ENCODE measurements around the gene KL.

DNA sequence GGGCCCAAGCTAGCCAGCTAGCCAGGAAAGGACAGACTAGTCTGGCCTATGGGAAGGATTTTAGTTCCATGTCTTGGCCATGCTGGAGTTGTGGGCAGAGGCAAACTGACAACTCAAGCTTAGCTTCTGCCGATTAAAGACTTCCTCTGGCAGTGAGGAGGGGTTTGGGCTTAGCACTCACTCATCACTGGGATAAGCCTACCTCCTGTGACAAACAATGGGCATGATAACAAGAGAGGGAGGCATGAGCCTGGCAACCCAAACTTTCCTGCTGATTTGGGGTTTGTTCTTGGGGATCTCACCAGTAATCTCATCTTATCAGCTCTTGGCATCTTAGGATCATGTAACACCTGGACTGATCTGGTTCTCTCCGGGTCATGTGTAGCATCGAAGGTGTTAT is 83.6 kb downstream of the KL start:
- TF ChIP-seq TAF1 (IDR thresholded peaks at IDR 0.05; ENCODE audit: borderline replicate concordance, insufficient read depth, low read length), result no peak
- no peak for TF ChIP-seq POLR2AphosphoS5 (IDR thresholded peaks at IDR 0.05; ENCODE audit: low read depth, low read length)
- TF ChIP-seq, protein P1, sequence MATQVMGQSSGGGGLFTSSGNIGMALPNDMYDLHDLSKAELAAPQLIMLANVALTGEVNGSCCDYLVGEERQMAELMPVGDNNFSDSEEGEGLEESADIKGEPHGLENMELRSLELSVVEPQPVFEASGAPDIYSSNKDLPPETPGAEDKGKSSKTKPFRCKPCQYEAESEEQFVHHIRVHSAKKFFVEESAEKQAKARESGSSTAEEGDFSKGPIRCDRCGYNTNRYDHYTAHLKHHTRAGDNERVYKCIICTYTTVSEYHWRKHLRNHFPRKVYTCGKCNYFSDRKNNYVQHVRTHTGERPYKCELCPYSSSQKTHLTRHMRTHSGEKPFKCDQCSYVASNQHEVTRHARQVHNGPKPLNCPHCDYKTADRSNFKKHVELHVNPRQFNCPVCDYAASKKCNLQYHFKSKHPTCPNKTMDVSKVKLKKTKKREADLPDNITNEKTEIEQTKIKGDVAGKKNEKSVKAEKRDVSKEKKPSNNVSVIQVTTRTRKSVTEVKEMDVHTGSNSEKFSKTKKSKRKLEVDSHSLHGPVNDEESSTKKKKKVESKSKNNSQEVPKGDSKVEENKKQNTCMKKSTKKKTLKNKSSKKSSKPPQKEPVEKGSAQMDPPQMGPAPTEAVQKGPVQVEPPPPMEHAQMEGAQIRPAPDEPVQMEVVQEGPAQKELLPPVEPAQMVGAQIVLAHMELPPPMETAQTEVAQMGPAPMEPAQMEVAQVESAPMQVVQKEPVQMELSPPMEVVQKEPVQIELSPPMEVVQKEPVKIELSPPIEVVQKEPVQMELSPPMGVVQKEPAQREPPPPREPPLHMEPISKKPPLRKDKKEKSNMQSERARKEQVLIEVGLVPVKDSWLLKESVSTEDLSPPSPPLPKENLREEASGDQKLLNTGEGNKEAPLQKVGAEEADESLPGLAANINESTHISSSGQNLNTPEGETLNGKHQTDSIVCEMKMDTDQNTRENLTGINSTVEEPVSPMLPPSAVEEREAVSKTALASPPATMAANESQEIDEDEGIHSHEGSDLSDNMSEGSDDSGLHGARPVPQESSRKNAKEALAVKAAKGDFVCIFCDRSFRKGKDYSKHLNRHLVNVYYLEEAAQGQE (IDR thresholded peaks at IDR 0.05; ENCODE audit: insufficient read depth in 1 of 2, low read depth in 2 of 2, low read length in 2 of 2), result no peak
- no peak for TF ChIP-seq SIN3A (IDR thresholded peaks at IDR 0.05; ENCODE audit: borderline replicate concordance, insufficient read depth, low read length)
- no peak for TF ChIP-seq FOXP2 (optimal IDR thresholded peaks at IDR 0.05; ENCODE audit: borderline replicate concordance, extremely low read depth, extremely low read length, insufficient read depth)

Measured in PFSK-1 (cell line).